T-cell (primary cell): ENCODE results near the gene REX1BD. TPM values are rescaled to one million over a fixed set of nuclear protein-coding genes. Genes with fewer than 3 reads are reported as not detected.

ENCODE experiments used
- ATAC-seq, 4 experiments: fragments of 200-7000 bp in 3 of 4; fragments of 150-1000 bp in 1 of 4; cut with Tn5 transposase; replicated peaks in 1 of 4; 1 replicate in 3 of 4; 2 replicates in 1 of 4; pipeline ENCODE4 v1.10.0; 2021; ENCODE audit warnings: moderate library complexity in 3 of 4, mild to moderate bottlenecking in 2 of 4, moderate number of reproducible peaks in 1 of 4
- CTCF ChIA-PET, 2 donors: fragments of 300-600 bp; sonication (Branson Sonifier 250); formaldehyde crosslinking; loops; one replicate each; lab custom pipeline; 2022; ENCODE audit warnings: antibody characterized with exemption in 2 of 2; lab: Charles Lee
- POLR2A ChIA-PET, 2 donors: fragments of 300-600 bp; sonication (Branson Sonifier 250); formaldehyde crosslinking; loops; one replicate each; lab custom pipeline; 2022; ENCODE audit warnings: antibody characterized with exemption in 2 of 2; lab: Charles Lee
- DNase-seq, 35 experiments: peaks; one replicate each; pipeline versions ENCODE4 v3.0.0 to v3.0.0-alpha.2; 2013 to 2023
- H3K27ac ChIP-seq: one replicate; pipeline ENCODE4 v1.5.1; 2013; ENCODE audit warnings: low read length
- H3K27me3 ChIP-seq, 2 experiments: replicated peaks in 1 of 2; 1 replicate in 1 of 2; 2 replicates in 1 of 2; pipeline versions ENCODE4 v1.6.1 to v1.7.0; 2013; ENCODE audit warnings: low read length in 1 of 2, mixed read lengths in 1 of 2; ENCODE audit not compliant: control insufficient read depth in 2 of 2, insufficient read depth in 2 of 2; ENCODE audit errors: extremely low read depth in 1 of 2
- H3K36me3 ChIP-seq, 2 donors: 1 replicate in 1 of 2; 2 replicates in 1 of 2; pipeline versions ENCODE4 v1.6.1 to v1.7.0; 2013; ENCODE audit warnings: low read length in 1 of 2; ENCODE audit not compliant: control insufficient read depth in 2 of 2, insufficient read depth in 1 of 2; ENCODE audit errors: extremely low read depth in 1 of 2
- H3K4me1 ChIP-seq, 2 experiments: 1 replicate in 1 of 2; 2 replicates in 1 of 2; pipeline versions ENCODE4 v1.6.1 to v1.7.0; 2013; ENCODE audit warnings: low read length in 2 of 2, mixed read lengths in 1 of 2; ENCODE audit not compliant: insufficient read depth in 2 of 2, control insufficient read depth in 1 of 2; ENCODE audit errors: extremely low read depth in 1 of 2
- H3K4me3 ChIP-seq, 2 donors: 1 replicate in 1 of 2; 2 replicates in 1 of 2; pipeline versions ENCODE4 v1.5.1 to v1.7.0; 2013; ENCODE audit warnings: mild to moderate bottlenecking in 2 of 2, low read length in 1 of 2, moderate library complexity in 1 of 2; ENCODE audit not compliant: control insufficient read depth in 1 of 2; ENCODE audit errors: extremely low read depth in 1 of 2
- H3K9me3 ChIP-seq: 2 replicates; pipeline ENCODE4 v1.7.0; 2013
- H3K27ac Mint-ChIP-seq, 2 donors: one replicate each; pipeline ENCODE4 v1.8.0; 2020 to 2021; ENCODE audit warnings: mild to moderate bottlenecking in 2 of 2, mixed read lengths in 2 of 2
- H3K27me3 Mint-ChIP-seq, 2 donors: one replicate each; pipeline ENCODE4 v1.8.0; 2021 to 2022; ENCODE audit warnings: mixed read lengths in 2 of 2
- H3K36me3 Mint-ChIP-seq: one replicate; pipeline ENCODE4 v1.8.0; 2021; ENCODE audit warnings: mixed read lengths
- H3K4me1 Mint-ChIP-seq, 3 donors: one replicate each; pipeline ENCODE4 v1.8.0; 2020 to 2022; ENCODE audit warnings: mixed read lengths in 3 of 3, mild to moderate bottlenecking in 1 of 3
- H3K4me3 Mint-ChIP-seq, 3 donors: one replicate each; pipeline ENCODE4 v1.8.0; 2020 to 2022; ENCODE audit warnings: mild to moderate bottlenecking in 3 of 3, mixed read lengths in 3 of 3, moderate library complexity in 3 of 3
- H3K9me3 Mint-ChIP-seq, 3 donors: one replicate each; pipeline ENCODE4 v1.8.0; 2020 to 2022; ENCODE audit warnings: mixed read lengths in 3 of 3
- WGBS: methylation state at CpG from one replicate; pipeline ENCODE4 v1.1.5; 2013; ENCODE audit warnings: missing lambda C conversion rate; ENCODE audit not compliant: insufficient coverage; 5-methylcytosine and 5-hydroxymethylcytosine counted together
- total RNA-seq, 35 experiments: library from RNA in 6 of 35; stranded (reverse) in 6 of 35; fragments of 120-200 nt in 1 of 35; gene quantifications; one replicate each; pipeline versions ENCODE4 v1.2.1 to v1.2.4 and lab custom pipeline; 2013 to 2026

Gene REX1BD
- total RNA-seq, 5 donors from 2014 or later (not counting 1 experiment from before 2014, with no cell fraction given) = 91.8 to 166 (median 150) TPM

- Mint-ChIP-seq H3K27ac (peak overlapping the region in 1 of 2 donors; percentile 69), H3K4me1 (peaks cover 16 to 37% (median 20%) of the 10 kb centered on the region in 3 donors), H3K36me3 (no peaks in the 10 kb centered on the region), H3K4me3 (peak overlapping the region; percentile 56 to 78 (median 58)), H3K27me3 (peaks cover 48 to 74% of the 10 kb centered on the region in 2 donors), H3K9me3 (no peaks in the 10 kb centered on the region)
- H3K4me1 ChIP-seq = peaks cover 6 to 42% of the 10 kb centered on the region in 2 experiments
- WGBS = 4% methylated on average over 27 of the region's 45 CpGs
- no peaks in the 10 kb centered on the region for H3K36me3 ChIP-seq
- peaks cover 17 to 87% of the 10 kb centered on the region in 2 experiments for H3K27me3 ChIP-seq
- H3K9me3 ChIP-seq = no peaks in the 10 kb centered on the region
- DNase-seq (no peak), ATAC-seq (no peak)
- H3K27ac ChIP-seq = no peak overlapping the region
- no peak overlapping the region for H3K4me3 ChIP-seq
- POLR2A ChIA-PET = no interaction called here
- CTCF ChIA-PET = no interaction called here
These were observed 22.1 kb downstream of the REX1BD start for GRCh38 chr19:18610556-18611326.

GRCh38 chr19:18611327-18612050 lies 22.9 kb downstream of the REX1BD start:
- Histone ChIP-seq H3K27ac (no peak overlapping the region), H3K4me3 (peak overlapping the region; percentile 45 to 79), H3K36me3 (no peaks in the 10 kb centered on the region), H3K4me1 (peaks cover 6 to 42% of the 10 kb centered on the region in 2 experiments), H3K9me3 (no peaks in the 10 kb centered on the region), H3K27me3 (peaks cover 17 to 91% of the 10 kb centered on the region in 2 experiments)
- Mint-ChIP-seq H3K9me3 (no peaks in the 10 kb centered on the region), H3K4me1 (peaks cover 16 to 37% (median 20%) of the 10 kb centered on the region in 3 donors), H3K27ac (peak overlapping the region in 1 of 2 donors; percentile 69), H3K27me3 (peaks cover 52 to 81% of the 10 kb centered on the region in 2 donors), H3K36me3 (no peaks in the 10 kb centered on the region), H3K4me3 (peak overlapping the region; percentile 67 to 78 (median 71))
- CTCF ChIA-PET = interaction anchor here in 1 of 2 donors (0.5 kb wide), 1 partner anchor 61 kb away, joined by 4 read pairs; no protein-coding TSS in a partner anchor
- POLR2A ChIA-PET = no interaction called here
- peak in 3 of 35 experiments; percentile 14 to 43 (median 37) for DNase-seq
- peak; percentile 51 to 58 (median 53) for ATAC-seq
- WGBS = 1% methylated on average over 38 of the region's 62 CpGs

- DNase-seq (no peak), ATAC-seq (peak in 1 of 4 experiments; percentile 4)
- H3K9me3 Mint-ChIP-seq = no peaks in the 10 kb centered on the region
- no peaks in the 10 kb centered on the region for H3K36me3 Mint-ChIP-seq
- Histone ChIP-seq H3K27me3 (peaks cover 17 to 94% of the 10 kb centered on the region in 2 experiments), H3K4me1 (peaks cover 6 to 38% of the 10 kb centered on the region in 2 experiments), H3K9me3 (no peaks in the 10 kb centered on the region), H3K4me3 (peak overlapping the region; percentile 45 to 79), H3K27ac (no peak overlapping the region), H3K36me3 (no peaks in the 10 kb centered on the region)
- peaks cover 16 to 35% (median 20%) of the 10 kb centered on the region in 3 donors for H3K4me1 Mint-ChIP-seq
- H3K4me3 Mint-ChIP-seq = peak overlapping the region; percentile 67 to 78 (median 71)
- peaks cover 53 to 87% of the 10 kb centered on the region in 2 donors for H3K27me3 Mint-ChIP-seq
- ChIA-PET POLR2A (no interaction called here), CTCF (interaction anchor here in 1 of 2 donors (0.5 kb wide), 1 partner anchor 61 kb away, joined by 4 read pairs; no protein-coding TSS in a partner anchor)
- WGBS = under 1% methylated on average over 19 of the region's 30 CpGs
- H3K27ac Mint-ChIP-seq = no peak overlapping the region
These were observed 23.6 kb downstream of the REX1BD start for GRCh38 chr19:18612051-18612771.

- no peak within 1 kb of the TSS for H3K27ac ChIP-seq
- H3K9me3 Mint-ChIP-seq = no peaks in the 10 kb centered on the region
- H3K27ac Mint-ChIP-seq = no peak within 1 kb of the TSS
- WGBS = 2% methylated on average over 62 of the region's 70 CpGs
- H3K4me3 ChIP-seq = peak within 1 kb of the TSS; percentile 45 to 79
- H3K9me3 ChIP-seq = no peaks in the 10 kb centered on the region
- peaks cover 6 to 30% of the 10 kb centered on the region in 2 experiments for H3K4me1 ChIP-seq
- no peaks in the 10 kb centered on the region for H3K36me3 Mint-ChIP-seq
- H3K4me3 Mint-ChIP-seq = peak within 1 kb of the TSS; percentile 67 to 78 (median 71)
- H3K27me3 ChIP-seq = peaks cover 17 to 94% of the 10 kb centered on the region in 2 experiments
- ChIA-PET CTCF (no interaction called here), POLR2A (interaction anchor here in 1 of 2 donors (0.6 kb wide), 1 partner anchor 183 kb away, joined by 8 read pairs; no protein-coding TSS in a partner anchor)
- H3K4me1 Mint-ChIP-seq = peaks cover 14 to 31% (median 20%) of the 10 kb centered on the region in 3 donors
- ATAC-seq = peak; percentile 47 to 83 (median 71)
- no peaks in the 10 kb centered on the region for H3K36me3 ChIP-seq
- peaks cover 53 to 87% of the 10 kb centered on the region in 2 donors for H3K27me3 Mint-ChIP-seq
- DNase-seq = peak in 31 of 35 experiments; percentile 28 to 70 (median 48)
These were observed 24.4 kb downstream of the REX1BD start, which contains the start of gene TMEM59L for GRCh38 chr19:18612772-18613588. TMEM59L (plus strand) TSS chr19:18612870; CDS start chr19:18612959, 89 bp downstream.

- Histone ChIP-seq H3K27ac (no peak overlapping the region), H3K4me1 (peaks cover 6 to 27% of the 10 kb centered on the region in 2 experiments), H3K9me3 (no peaks in the 10 kb centered on the region), H3K36me3 (no peaks in the 10 kb centered on the region), H3K27me3 (peaks cover 12 to 91% of the 10 kb centered on the region in 2 experiments), H3K4me3 (no peak overlapping the region)
- H3K36me3 Mint-ChIP-seq = no peaks in the 10 kb centered on the region
- no peak overlapping the region for H3K27ac Mint-ChIP-seq
- ChIA-PET CTCF (no interaction called here), POLR2A (interaction anchor here in 1 of 2 donors (0.6 kb wide), 1 partner anchor 182 kb away, joined by 8 read pairs; no protein-coding TSS in a partner anchor)
- DNase-seq (no peak), ATAC-seq (no peak)
- peak overlapping the region; percentile 50 to 78 (median 55) for H3K4me3 Mint-ChIP-seq
- peaks cover 47 to 82% of the 10 kb centered on the region in 2 donors for H3K27me3 Mint-ChIP-seq
- 44% methylated on average over 14 of the region's 23 CpGs for WGBS
- no peaks in the 10 kb centered on the region for H3K9me3 Mint-ChIP-seq
- peaks cover 14 to 26% (median 20%) of the 10 kb centered on the region in 3 donors for H3K4me1 Mint-ChIP-seq
These were observed 25.1 kb downstream of the REX1BD start for GRCh38 chr19:18613589-18614234.
